ENCODE data around the gene GPR18.
"Not testable (repeated sequence)": the region's sequence is repeated elsewhere in the genome, so short reads cannot be mapped to it uniquely, and the experiment has no call there.

- not testable (repeated sequence) for TF ChIP-seq POLR2AphosphoS5 (IDR thresholded peaks at IDR 0.05; ENCODE audit: borderline replicate concordance, low read depth, low read length); EZH2 (IDR thresholded peaks at IDR 0.05)
These were observed 9.0 kb downstream of the GPR18 start for GRCh38 chr13:99249178-99249577.

Measured in SK-N-MC (cell line).